Stimulated activated CD8-positive, alpha-beta memory T cell treated with anti-CD3 and anti-CD28 coated beads, Interleukin-4, amount 100 ng/mL, for 1 hour (primary cell): ENCODE data around the gene NUDT15.
"Not testable (repeated sequence)": the region's sequence is repeated elsewhere in the genome, so short reads cannot be mapped to it uniquely, and the experiment has no call there.

Experiments
- DNase-seq, 2 donors: peaks; one replicate each; pipeline ENCODE4 v3.0.0-alpha.2; 2020; ENCODE audit warnings: low read depth in 2 of 2, low spot score in 1 of 2

The NUDT15 gene

GRCh38 chr13:48042894-48043293 is 5.4 kb downstream of the NUDT15 start:
- no peak for DNase-seq

DNA sequence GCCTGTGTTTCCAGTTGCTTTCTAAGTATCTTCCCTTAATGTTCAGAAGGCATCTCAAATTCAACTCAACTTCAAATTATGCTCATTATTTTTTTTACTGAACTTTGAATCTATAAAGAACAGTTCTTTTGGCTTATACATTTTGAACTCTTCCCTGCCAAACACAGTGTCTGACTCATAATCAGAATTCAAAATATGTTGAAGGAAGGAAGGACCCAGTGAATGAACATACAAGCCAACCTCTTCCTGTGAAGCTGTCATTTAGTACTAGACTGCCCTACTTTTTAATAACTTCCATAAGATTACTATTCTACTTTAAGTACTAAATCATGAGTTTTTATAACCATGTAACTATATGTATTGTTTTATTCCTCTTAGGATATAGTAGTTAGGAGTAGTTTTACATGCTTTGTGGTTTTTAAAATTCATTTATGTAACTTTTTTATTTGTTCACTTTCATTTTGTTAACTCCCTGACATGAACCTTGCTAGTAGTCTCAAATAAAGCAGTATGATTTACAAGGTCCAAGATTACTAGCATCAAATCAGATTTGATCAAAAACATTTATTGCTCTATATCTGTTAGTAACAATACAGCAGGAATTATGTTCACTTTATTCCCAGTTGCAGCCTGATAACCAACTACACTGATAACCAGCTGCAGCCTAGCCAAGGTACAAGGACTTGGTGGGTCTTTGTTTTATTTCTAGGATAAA is 6.4 kb downstream of the NUDT15 start:
- DNase-seq: no peak

DNA sequence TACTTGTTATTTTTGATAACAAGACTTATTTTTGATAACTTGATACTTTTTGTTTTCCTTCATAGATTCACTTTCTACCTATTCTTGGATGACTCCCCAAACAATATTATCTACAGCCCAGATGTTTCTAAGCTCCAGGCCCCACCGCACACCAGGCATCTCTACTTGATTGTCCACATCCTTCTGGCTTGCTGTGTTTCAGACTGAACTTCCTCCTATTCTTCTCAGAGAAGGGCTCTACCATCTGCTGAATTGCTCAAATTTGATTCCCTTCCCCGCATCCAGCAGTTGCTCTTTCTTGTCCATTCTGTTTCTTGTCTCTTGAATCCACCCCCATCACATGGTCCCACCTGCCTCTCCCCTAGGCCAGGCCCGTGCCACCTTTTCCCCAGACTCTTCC is 13.0 kb downstream of the NUDT15 start:
- DNase-seq: no peak

DNA sequence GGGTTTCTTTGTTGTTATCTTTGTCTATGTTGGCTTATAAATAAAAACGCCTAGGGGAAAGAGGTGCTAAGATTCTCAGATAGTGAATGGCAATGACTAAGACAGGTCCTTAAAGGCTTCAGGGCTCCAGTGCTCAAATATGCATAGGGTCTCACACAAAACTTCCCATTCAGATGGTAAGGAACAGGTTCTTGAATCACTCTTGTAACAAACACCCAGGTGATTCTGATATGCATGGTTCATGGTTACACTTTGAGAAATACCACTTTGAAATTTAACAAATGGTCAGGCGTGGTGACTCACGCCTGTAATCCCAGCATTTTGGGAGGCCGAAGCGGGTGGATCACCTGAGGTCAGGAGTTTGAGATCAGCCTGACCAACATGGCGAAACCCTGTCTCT is 17.1 kb downstream of the NUDT15 start:
- no peak for DNase-seq

- DNase-seq: no peak
Observed at GRCh38 chr13:48055712-48056111, 18.2 kb downstream of the NUDT15 start.

DNA sequence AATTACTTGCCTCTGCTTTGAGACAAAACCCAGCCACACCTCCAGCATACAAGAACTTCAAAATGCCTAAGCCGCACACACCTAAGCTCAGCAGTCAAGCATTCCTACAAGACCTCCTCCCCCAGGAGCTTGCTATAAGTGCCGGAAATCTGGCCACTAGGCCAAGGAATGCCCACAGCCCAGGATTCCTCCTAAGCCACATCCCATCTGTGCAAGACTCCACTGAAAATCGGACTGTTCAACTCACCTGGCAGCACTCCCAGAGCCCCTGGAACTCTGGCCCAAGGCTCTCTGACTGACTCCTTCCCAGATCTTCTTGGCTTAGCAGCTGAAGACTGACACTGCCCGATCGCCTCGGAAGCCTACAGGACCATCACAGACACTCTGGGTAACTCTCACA is 21.0 kb downstream of the NUDT15 start:
- DNase-seq: not testable (repeated sequence)

DNA sequence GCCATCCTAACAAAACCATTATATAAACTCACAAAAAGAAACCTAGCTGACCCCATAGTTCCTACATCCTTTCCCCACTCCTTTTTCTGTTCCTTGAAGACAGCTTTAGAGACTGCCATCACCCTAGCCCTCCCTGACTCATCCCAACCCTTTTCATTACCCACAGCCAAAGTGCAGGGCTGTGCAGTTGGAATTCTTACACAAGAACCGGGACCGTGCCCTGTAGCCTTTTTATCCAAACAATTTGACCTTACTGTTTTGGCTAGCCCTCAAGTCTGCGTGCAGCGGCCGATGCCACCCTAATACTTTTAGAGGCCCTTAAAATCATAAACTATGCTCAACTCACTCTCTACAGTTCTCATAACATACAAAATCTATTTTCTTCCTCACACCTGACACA is 22.4 kb downstream of the NUDT15 start:
- not testable (repeated sequence) for DNase-seq

GRCh38 chr13:48066310-48066989 is 28.9 kb downstream of the NUDT15 start:
- DNase-seq: no peak

DNA sequence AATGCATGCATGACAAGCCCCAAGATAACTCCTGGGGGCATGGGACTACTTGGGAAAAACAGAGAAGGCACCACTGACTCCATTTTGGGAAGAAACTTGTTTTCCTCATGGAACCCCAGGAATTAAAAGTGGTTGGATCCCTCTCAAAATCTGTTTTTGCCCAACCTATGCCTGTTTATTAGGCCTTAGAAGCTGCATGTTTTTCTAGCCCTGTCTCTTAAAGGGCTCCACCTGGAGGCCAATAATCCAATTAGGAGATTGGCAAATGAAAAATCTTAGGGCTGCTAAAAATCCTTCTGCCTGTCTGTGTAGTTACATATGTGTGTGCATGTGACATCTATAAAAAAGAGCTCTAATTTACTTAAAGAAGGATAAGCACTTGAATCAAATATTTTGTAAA is 30.5 kb downstream of the NUDT15 start:
- DNase-seq: no peak

DNA sequence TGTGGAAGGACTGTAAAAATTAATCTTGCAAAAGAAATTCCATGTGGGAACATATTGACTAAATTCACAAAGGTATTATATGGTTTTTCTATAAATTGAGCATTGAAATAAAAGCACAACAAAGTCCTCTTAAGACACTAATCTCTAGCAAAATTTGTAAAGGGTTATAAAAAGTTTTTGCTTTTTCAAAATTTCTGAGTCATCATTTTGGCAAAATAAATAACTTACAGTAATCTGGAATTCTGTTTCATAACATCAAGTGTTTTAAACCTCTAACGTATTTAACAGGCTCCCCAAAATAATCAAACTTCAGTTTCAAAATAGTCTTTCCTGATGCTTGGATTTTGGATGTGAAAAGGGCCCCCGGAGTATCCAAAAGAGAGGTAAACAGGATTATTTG is 31.4 kb downstream of the NUDT15 start:
- DNase-seq: no peak

- no peak for DNase-seq
Observed at GRCh38 chr13:48069573-48069972, 32.0 kb downstream of the NUDT15 start.

- no peak for DNase-seq
Observed at GRCh38 chr13:48070942-48071341, 33.4 kb downstream of the NUDT15 start.

- DNase-seq: no peak
Observed at GRCh38 chr13:48072304-48072703, 34.8 kb downstream of the NUDT15 start.

GRCh38 chr13:48072787-48073186 is 35.3 kb downstream of the NUDT15 start:
- no peak for DNase-seq

DNA sequence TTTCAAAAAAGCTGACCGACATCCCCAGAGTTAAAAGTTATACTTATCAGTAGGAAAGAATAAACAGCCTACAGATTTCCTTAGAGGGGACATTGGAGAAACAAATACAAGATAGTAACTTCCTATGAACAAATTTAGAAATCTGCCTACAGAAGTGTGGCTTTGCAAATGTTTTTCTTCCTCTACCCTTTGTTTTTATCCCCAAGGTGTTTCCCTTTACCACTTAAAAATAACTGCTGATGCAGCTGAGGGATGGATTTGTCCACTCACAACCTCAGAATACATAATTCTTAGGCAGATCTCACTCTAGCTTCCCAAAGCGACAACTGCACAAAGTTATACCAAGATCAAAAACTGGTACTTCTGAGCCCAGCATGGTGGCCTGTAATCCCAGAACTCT is 36.5 kb downstream of the NUDT15 start:
- DNase-seq: no peak

DNA sequence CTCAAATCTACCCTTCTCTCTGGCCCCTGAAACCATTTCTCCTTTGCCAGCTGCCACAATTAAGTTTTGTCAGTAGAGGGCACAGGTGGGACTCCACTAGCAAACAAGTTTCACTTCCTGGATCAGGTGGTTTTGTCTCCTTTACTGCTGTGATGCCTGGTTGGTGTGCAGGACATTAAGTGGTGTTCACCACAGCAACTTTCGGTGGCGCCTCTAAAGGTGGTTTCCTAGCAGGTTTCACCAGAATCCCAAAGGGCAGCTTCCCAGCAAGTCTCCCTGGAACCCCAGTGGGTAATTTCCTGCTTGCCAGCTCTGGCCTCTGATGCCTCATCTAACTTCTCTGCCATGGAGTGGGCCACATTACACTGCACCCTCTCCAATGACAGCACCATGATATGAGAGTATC is 40.7 kb downstream of the NUDT15 start:
- no peak for DNase-seq

GRCh38 chr13:48081739-48082138 is 44.2 kb downstream of the NUDT15 start:
- DNase-seq: no peak

GRCh38 chr13:48086272-48086671 is 48.7 kb downstream of the NUDT15 start:
- no peak for DNase-seq

GRCh38 chr13:48093588-48093987 is 56.1 kb downstream of the NUDT15 start:
- DNase-seq: no peak

GRCh38 chr13:48094404-48094780 is 56.9 kb downstream of the NUDT15 start:
- DNase-seq: no peak

DNA sequence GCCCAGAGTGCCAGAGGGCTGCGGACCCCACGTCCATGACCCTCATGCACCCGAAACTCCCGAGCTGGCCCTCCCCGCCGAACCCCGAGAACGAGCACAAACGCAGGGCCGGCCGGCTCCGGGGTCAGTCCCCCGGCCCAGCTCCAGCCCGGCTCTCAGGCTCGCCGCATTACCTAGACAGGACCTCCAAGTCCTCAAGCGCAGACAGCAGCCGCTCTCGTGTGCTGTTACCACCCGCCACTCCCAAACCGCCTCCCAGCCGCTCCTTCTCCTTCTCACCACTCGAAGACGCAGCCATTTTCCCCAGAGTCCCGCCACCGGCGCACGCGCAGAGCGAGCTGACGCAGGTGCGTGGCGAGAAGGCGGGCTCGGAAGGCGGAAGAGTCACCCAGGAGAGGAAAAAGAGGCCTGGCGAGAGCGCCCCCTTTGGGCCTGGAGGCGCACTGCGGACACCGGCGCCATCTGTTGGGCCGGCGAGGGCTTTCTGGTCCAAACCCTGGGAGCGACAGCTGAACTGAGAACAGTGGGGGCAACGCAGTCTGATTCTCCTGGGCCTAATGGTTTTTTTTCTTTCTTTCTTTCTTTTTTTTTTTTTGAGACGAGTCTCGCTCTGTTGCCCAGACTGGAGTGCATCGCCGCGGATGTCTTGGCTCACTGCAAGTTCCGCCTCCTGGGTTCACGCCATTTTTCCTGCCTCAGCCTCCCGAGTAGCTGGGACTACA is 57.4 kb downstream of the NUDT15 start, which contains the start of gene MED4:
Gene MED4 (minus strand): TSS at position 324 of the 722 bp plus-strand sequence. CDS start 26 bp downstream, at position 298.
- DNase-seq: peak; percentile 90 to 95

- no peak for DNase-seq
Observed at GRCh38 chr13:48096670-48097069, 59.1 kb downstream of the NUDT15 start.
